Measurements from ENCODE around the gene TMEM131L.
A peak's percentile ranks its signal among the peaks of the same experiment; 100 is the strongest.

TMEM131L gene

GRCh38 chr4:153577053-153577452, 110.9 kb downstream of the TMEM131L start:
- no peak for TF ChIP-seq CTCF (IDR thresholded peaks at IDR 0.05; ENCODE audit: low read depth, low read length, missing control alignments)
- no peak overlapping the region for H3K4me3 ChIP-seq (replicated peaks; ENCODE audit: low read depth, low read length)
- DNase-seq (ENCODE audit: extremely low read depth, low read depth): no peak

- no peak overlapping the region for H3K4me3 ChIP-seq (replicated peaks; ENCODE audit: low read depth, low read length)
- TF ChIP-seq CTCF (IDR thresholded peaks at IDR 0.05; ENCODE audit: low read depth, low read length, missing control alignments): no peak
- no peak for DNase-seq (ENCODE audit: extremely low read depth, low read depth)
Measured at GRCh38 chr4:153579410-153579809, 113.2 kb downstream of the TMEM131L start.

GRCh38 chr4:153579872-153580271, 113.7 kb downstream of the TMEM131L start:
- DNase-seq (ENCODE audit: extremely low read depth, low read depth): no peak
- no peak overlapping the region for H3K4me3 ChIP-seq (replicated peaks; ENCODE audit: low read depth, low read length)
- TF ChIP-seq CTCF (IDR thresholded peaks at IDR 0.05; ENCODE audit: low read depth, low read length, missing control alignments): no peak

- no peak for DNase-seq (ENCODE audit: extremely low read depth, low read depth)
- no peak for TF ChIP-seq CTCF (IDR thresholded peaks at IDR 0.05; ENCODE audit: low read depth, low read length, missing control alignments)
- H3K4me3 ChIP-seq (replicated peaks; ENCODE audit: low read depth, low read length): no peak overlapping the region
Measured at GRCh38 chr4:153582954-153583702, 117.0 kb downstream of the TMEM131L start.

GRCh38 chr4:153585026-153585425, 118.9 kb downstream of the TMEM131L start:
- peak; percentile 81 for DNase-seq (ENCODE audit: extremely low read depth, low read depth)

GRCh38 chr4:153589703-153590595, 123.8 kb downstream of the TMEM131L start:
- no peak overlapping the region for H3K4me3 ChIP-seq (replicated peaks; ENCODE audit: low read depth, low read length)
- DNase-seq (ENCODE audit: extremely low read depth, low read depth): no peak
- TF ChIP-seq CTCF (IDR thresholded peaks at IDR 0.05; ENCODE audit: low read depth, low read length, missing control alignments): no peak

More at GRCh38 chr4:153585026-153585425, 118.9 kb downstream of the TMEM131L start:
- no peak for TF ChIP-seq CTCF (IDR thresholded peaks at IDR 0.05; ENCODE audit: low read depth, low read length, missing control alignments)
- peak overlapping the region; percentile 4; the same call in 1 of the 2 replicates for H3K4me3 ChIP-seq (replicated peaks; ENCODE audit: low read depth, low read length)
